Stimulated activated CD4-positive, alpha-beta T cell treated with anti-CD3 and anti-CD28 coated beads, Interleukin-2, amount 100 ng/mL, for 48 hours (primary cell): ENCODE data around the gene RNF220.
A peak's percentile ranks its signal among the peaks of the same experiment; 100 is the strongest.
"Not testable (repeated sequence)": the region's sequence is repeated elsewhere in the genome, so short reads cannot be mapped to it uniquely, and the experiment has no call there.

Source experiments
- DNase-seq, 2 donors: peaks; one replicate each; pipeline ENCODE4 v3.0.0-alpha.2; 2020

RNF220 gene

DNA sequence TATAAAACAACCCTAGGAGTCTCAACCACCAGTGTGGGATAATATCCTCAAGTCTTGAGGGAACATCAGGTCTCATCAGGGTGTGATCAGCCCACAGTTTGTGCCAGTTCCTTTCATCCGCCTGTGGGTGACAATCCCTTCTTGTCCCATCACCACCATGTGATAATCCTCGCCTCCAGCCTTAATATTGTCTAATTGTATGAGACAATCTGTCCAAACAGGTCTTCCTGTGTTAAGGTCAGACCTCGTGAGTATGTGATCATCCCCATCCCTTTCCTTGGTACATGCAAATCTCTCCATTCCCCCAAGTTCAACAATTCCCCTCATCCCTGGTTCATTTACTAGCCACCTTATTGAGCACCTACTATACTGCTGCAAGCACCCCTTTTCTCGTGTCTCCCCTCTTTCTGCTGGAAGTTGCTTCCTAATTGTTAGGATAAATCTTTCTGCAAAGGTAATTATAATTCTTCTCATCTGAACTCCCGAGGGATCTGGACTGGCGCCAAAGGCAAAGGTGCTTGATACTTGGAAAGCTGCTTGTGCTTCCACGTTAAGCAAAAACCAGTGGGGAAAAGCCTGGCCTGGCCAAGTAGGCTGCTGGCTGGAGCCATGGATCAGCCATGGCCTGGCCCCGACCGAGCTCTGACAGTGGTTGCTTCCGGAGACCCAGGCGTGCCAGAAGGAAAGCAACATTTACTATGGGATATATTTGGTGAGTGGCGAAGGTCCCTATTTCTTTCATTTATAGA, 92.5 kb downstream of the RNF220 start:
- no peak for DNase-seq

DNA sequence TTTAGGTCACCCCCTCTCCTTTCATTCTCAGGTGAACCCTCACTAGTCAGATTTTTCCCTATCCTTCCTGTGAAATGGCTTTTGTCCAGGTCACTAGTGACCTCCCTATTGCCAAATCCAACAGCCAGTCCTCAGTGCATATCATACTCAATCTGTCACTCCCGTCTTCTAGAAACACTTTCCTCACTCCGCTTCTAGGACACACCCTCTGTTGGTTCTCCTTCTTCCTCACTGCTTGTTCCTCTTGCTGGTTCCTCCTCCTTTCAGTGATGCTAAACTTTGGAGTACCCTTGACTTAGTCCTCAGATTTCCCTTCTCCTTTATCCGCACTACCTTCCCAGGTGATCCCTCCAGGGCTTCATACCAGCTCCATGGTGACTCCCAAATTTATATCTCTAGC, 94.3 kb downstream of the RNF220 start:
- DNase-seq: no peak

DNA sequence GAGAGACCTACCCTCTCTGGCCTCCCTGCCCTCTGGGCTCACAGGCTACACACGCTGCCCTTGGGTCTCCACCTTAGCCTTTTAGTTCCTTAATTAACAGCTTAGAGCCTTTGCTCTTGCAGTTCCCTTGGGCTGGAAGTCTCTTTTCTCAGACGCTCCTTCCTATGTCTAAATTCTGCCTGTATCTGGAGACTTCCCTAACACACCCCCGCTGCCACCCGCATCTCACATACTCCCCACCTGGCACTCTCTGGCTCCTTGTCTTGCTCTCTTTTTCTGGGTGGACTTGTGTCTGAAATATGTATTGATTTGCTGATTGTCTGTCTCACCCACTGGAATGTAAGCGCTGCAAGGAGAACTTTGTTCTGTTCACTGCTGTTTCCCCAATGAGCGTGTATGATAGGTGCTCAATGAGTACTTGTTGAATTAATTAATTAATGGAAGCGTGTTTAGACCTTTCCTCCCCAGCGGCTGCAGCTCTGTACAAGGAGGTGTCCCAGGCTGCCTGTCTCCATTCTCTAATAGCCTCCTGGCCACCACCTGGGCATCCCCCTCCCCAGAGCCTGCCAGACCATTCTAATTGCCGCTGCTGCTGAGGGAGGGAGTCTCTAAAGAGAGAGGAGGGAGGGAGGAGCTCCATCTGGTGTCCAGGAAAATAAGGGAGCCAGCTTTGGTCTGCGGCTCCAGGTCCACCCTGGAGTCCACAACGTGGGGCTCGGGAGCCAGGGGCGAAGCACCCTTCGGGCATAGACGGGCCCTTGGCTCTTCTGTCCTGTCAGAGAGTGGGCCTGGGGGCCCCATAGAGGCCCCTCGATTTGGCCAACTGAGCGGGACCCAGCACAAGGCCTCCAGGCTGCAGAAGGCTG, 95.4 kb downstream of the RNF220 start:
- DNase-seq: no peak

DNA sequence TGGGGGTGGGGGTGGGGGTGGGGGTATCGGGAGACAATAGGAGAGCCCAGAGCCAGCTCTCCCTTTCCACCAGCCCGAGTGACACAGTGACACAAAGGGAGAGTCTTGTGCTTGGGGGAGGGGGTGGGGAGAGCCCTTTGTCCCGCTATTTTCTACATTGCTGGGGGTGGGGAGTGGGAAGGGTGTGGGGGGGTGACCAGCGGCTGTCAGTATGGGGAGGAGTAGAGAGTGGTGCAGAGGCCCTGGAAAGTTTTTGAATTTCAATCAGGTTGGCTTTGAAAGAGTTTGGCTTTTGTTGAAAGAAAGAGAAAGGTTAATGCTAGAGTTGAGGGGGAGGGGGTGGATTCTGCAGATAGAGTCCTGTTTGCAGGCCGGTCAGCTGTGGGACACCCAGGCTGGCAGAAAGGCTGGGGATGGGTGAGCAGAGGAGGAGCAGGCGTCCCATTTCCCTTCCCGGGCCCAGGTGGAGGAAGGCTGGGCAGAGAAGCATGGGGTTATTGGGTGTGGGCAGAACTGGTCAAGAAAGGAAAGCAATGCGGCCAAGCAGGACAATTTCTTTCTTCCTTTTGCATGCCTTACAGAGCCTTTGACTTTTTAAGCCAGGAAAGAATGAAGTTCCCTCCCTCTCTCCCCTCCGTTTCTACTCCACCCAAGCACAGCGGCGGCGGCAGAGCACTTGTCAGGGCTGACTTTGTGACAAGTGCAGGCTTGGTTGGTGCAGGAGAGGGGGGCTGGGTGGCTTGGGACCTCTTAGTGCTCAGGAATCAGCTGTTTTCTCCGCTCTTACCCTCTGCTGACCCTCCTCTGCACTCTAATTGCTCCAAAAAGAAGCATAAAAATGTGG, 96.2 kb downstream of the RNF220 start:
- no peak for DNase-seq

DNA sequence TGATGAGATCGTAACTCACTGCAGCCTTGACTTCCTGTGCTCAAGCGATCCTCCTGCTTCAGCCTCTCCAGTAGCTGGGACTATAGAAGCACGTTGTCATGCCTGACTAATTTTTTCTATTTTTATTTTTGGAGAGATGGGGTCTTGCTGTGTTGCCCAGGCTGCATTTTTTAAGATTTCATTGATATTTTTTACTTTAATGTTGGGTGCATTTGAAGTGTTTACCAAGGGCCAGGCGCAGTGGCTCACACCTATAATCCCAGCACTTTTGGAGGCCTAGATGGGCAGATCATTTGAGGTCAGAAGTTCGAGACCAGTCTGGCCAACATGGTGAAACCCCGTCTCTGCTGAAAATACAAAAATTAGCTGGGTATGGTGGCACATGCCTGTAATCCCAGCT, 97.8 kb downstream of the RNF220 start:
- not testable (repeated sequence) for DNase-seq

DNA sequence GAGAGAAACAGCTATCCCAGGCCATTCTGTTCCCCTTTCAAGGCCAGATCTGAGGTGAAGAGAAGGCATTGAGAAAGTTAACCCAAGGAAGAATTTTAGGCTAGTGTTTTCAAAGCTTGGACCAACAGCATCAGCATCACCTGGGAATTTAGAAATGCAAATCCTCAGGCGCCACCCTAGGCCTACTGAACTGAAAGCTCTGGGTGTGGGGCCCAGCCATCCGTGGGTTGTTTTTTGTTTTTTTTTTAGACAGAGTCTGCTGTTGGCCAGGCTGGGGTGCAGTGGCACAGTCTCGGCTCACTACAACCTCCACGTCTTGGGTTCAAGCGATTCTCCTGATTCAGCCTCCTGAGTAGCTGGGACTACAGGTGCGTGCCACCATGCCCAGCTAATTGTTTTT, 98.6 kb downstream of the RNF220 start:
- no peak for DNase-seq

DNA sequence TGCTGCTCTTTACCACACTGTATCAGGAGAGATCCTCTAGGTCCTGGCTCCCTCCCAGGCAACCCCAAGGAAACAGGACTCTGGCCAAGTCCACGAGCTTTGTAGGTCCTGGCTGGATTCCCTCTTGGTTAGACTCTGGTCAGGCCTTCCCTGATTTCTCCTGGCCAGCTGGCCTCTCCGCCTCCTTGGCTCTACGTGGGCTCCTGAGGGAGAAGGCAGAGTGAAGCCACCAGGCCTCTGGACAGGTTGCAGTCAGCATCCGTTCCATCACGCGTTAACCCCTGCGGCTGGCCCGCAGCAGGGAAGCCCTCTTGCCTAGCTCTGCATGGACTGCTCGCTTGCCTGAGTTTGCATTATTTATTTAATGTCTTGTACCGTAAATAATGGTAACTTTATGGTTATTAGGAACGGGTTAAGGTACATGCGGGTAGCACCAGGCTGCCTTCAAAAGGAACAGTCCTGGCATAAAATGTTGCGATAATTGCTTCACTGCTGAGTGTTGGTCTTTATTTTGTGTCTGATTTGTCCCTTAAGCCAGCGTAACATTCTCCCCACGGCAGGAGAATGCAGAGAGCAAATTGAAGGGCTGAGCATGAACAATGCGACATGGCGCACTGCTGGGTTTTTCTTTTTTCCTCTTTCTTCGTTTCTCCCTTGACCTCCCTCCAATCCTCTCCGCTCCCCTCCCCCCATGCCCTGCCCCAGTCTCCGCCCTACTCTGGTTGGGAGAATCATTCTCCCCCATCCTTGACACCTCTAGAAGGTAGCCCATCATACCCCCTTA, 100.3 kb downstream of the RNF220 start:
- DNase-seq: no peak

DNA sequence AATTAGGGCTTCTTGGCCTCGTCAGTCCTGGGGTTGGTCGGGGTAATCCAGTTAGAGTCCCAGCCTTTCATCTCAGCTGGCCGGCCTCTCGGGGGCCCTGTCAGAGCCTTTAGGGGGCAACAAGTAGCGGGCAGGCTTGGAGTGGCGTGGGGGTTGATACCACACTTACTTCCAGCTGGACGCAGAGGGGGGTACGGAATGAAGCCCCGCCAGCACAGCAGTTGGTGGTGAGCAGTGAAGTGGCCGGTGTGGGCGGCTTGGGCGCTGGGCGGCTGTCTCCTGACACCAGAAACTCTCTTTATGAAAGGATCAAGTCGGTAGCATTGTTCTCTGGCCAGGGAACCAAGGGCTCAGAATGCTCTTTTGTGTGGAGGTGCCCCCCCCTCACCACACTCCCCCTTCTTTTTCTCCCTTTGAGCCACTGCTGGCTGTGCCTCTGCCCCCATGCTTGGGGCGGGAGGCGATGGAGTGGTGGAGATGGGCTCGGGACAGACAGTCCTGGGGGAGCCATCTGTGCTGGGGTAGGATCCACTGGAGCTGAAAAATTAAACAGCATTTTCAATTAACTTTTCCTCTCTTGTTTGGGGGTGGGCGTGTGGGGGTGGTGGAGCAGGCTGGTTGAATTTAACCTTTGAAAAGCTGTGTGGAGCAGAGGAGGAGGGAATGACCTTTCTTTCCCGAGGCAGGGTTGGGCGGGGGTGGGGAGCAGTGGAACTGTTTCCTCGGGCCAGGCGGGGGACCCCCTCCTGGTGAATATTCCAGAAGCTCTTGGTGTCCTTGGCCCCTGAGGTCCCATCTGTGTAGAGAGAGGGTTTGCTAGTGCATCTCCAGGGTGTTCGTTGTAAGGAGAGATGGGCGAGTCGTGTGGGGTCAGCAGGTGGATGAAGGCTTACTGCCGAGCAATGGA, 102.7 kb downstream of the RNF220 start:
- DNase-seq: no peak

DNA sequence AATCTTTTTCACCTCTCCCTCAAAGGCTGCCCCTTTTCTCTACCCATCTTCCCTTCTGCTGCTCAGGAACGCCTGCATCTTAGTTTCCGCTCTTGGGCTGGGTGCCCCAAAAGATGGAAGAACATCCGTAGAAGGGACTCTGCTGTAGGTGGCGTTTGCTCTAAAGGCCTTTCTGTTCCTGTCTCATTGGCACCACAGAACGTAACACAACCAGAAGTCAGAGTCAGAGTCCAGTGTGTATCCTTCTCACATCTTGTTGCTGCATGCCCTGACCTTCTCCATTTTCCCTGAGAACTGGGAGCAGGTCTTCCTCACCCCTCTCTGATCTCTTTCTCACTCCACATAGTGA, 103.3 kb downstream of the RNF220 start:
- DNase-seq: no peak

DNA sequence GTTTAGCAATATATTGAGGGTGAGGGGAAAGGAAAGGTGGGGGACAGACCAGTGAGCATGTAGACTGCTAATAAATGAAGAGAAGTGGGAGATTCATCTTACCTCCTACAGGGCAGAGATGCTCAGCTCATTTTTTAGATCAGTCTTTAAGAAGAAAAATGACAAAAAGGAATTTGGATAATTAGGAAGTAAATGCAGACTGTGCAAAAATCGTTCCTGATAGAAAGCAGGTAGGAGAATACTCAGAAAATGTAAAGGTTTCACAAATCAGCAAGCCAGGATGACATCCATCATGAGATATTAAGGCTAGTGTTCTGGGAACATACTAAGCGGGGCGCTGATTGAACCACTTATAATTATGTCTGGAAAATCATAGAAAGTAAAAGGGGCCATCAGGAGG, 106.3 kb downstream of the RNF220 start:
- DNase-seq: no peak

DNA sequence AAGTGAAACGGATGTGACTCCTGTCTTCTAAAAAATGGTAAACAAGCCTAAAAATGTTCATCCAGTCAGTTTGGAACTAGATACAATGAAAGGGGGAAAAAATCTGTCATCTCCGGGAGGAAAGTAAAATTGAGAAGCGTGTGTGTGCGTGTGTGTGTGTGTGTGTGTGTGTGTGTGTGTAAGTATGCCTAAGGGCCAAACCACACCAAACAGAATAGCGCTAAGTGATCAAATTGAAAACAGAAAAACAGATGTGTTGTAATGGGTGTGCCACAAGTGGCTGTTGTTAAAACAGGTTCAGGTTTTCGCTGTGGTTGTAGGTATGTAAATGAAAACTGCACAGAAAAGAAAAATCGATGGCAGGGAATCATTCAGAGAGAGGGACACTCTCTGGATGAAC, 106.7 kb downstream of the RNF220 start:
- no peak for DNase-seq

DNA sequence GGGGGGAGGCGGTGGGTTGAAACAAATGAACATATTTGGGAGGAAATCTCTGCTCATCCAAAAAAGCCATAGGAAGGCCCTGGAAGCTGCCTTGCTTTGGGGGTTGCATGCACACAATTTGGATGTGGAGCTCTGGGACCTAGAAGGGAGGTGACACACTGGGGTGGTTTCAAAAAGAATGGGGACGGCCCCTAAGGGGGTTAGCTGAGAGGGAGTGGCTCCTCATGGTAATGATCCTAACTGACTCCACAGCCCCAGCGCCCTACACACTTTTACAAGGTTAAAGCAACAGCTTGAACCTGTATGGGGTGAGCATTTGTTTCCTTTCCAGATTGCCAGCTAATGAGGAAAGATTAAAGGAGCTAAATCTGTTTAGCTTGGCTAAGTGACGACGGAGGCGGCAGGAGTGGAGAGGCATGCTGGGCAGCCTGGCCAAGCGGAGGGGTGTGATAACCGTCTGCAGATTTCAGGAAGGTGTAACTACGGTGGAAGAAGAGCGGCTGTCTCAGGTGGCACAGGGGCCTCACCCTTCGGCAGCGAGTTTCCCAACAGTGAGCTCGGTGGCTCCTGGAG, 107.3 kb downstream of the RNF220 start:
- DNase-seq: peak in 1 of 2 donors; percentile 6

DNA sequence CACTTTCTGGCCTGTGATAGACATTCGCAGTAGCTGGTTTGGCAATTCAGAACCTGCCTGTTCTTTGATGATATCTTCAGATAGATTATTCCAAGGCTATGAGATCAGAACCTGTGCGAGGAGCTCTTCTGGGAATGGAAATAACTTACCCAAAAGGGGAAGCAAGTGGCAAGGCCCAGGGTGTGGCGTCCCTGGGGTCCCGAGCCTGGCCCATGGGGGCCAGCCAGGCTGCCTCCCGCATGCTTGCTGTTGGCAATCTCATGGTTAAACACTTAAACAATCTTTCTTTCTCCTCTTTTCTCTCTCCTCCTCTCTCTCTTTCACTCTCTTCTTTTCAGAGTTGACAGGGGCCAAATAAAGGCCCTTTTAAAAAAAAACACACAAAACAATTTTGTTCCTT, 108.1 kb downstream of the RNF220 start:
- DNase-seq: no peak

DNA sequence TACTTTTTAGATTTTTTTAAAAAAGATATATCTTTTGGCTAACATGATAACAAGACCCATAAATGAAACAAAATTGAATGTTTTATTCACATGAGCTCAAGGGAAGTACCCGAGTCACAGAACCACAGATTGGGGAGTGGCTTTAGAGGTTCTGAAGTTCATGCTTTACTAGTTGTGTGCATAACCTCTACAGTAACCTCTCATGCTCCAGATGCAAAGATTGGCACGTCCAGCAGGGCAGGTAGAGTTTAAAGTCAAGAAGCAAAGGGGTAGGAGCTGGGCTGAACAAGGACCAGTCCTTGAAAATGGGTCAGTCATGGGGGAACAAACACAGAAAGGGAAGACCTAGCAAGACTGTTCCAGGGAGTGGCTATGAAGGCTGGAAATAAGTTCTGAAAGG, 109.6 kb downstream of the RNF220 start:
- no peak for DNase-seq

DNA sequence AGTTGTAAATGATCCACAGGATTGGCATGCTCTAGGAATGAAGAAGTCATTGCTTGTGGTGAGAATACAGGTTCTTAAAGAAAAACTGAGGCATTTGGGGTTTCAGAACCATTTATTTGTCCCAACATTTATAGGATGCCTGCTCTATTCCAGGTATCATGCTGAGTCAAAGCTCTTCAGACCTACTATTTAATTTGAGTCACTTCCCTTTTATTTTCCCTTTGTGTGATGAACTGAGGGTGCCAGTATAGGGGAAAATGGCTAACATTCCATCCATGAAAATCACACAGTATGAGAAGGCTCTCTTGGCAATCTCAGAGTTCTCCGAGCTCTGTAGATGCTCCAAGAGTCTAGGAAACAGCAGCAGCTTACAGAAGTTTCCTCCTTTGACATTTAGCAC, 110.4 kb downstream of the RNF220 start:
- DNase-seq: no peak

DNA sequence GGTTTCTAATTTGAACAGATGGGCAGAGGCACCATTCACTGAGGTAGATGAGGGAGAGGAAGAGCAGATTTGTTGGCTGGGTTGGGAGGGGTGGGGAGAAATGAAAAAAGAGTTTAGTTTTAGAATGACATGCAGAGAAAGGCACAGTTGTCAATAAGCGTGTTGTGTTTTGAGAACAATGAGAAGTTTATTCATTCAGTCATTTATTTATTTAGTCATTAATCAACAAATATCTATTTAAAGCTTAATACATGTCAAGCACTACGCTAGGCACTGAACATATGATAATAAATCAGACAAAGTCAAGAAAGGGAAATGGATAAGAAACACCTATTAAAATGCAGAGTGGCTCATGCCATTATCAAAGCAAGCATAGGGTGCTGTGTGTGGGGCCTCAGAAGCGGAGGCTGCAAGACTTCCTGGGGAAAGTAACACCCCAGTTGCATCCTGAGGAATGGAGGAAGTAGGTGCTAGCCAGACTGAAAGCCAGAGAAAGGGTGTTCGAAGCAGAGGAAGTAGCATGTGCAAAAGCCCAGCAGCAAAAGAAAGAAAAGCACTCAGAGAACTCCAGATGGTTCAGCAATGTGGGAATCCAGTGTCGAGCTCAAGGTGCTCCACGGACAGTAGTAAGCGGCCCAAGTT, 114.1 kb downstream of the RNF220 start:
- no peak for DNase-seq

DNA sequence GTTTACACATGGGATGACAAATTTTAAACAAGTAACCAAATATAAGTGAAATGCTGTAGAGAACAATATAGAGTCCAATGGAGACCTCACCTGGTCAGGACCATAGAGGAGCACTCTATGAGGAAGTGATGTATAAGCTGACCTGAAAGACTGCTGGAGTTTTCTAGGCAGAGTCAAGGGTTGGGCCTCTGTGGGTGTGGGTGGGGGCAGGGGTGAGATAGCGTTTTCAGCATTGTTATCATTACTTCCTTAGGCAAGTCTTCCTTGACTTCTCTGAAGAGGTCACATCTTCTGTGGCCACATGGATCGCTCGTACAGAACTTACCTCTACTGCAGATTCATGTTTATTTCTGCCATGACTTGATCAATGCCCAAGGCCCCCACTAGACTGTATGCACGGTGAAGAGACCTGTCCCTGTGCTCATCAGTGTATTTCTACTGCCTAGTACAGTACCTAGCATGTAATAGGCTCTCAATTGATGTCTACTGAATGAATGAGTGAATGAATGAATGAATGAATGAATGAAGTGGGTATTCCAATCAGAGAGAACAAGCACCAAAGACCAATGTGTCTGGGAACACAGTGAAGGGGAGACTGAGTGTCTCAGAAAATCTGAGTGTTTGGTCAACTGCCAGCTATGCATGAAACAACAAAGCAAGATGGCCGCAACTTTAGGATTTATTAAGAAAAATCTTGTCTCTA, 116.5 kb downstream of the RNF220 start:
- DNase-seq: no peak

DNA sequence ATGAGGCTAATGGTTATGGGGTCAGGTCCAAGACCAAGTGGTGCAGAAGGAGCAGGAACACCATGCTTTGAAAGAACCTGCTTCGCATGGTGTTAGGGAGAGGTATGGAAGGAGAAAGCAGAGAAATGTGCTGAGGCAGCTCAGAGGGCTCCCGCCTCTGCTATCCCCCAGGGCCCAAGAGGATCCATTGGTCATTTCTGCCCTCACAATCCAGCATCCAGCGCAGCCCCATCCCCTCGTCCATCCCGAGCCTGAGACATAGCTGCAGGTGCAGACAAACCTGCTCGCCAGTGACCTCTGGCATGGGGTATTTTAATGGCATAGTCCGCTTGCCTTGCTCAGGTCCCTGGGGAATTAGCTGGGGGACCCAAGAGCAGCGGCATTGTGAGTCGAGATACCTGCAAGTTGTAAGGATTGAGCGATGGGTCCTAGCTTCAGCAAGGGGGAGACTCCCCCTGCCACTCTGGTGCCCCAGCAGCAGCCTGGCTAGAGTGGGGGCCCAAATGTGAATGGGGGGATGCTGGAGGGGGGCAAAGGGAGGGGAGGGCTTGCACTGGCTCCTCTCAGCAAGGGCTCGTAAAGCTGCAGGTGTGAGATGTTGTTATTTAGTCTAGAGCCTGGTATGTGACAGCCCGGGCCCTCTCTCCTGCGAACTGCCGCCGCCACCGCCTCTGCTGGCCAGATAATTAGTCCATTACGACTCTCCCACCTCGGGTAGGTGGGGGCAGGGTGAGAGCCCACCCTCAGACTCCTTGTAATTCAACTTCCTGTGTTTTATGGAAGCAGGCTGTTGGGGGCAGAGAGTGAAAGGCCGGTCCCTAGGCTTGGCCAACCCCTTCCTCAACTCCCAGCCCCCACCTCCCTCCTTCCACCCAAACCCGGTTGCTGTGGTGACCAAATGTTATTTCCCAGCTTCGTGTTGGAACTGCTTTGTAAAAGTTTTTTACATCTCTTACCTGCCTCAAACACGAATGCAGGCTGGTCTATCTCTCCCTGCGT, 118.8 kb downstream of the RNF220 start:
- DNase-seq: no peak
